Ovary (tissue), 3 donors: ENCODE data around the gene PPFIBP2.

Source experiments
- EP300 ChIP-seq: sonication (generic); formaldehyde crosslinking; IDR thresholded peaks from one replicate; pipeline ENCODE4 v1.6.1; 2017; ENCODE audit warnings: antibody characterized with exemption
- POLR2A ChIP-seq: fragments of 450-650 bp; IDR thresholded peaks from one replicate; pipeline ENCODE4 v1.6.1; 2017; ENCODE audit warnings: antibody characterized with exemption, mild to moderate bottlenecking, moderate library complexity
- TF ChIP-seq, protein P1 (sequence below), 3 donors: fragments of 450-650 bp in 2 of 3; fragments of 200-600 bp in 1 of 3; IDR thresholded peaks; one replicate each; pipeline versions ENCODE4 v1.5.1 to v1.8.0; 2016 to 2022; ENCODE audit warnings: antibody characterized with exemption in 3 of 3, mild to moderate bottlenecking in 1 of 3
- donor health status: DM: no; HTN: no; CAD: no.

DNA sequence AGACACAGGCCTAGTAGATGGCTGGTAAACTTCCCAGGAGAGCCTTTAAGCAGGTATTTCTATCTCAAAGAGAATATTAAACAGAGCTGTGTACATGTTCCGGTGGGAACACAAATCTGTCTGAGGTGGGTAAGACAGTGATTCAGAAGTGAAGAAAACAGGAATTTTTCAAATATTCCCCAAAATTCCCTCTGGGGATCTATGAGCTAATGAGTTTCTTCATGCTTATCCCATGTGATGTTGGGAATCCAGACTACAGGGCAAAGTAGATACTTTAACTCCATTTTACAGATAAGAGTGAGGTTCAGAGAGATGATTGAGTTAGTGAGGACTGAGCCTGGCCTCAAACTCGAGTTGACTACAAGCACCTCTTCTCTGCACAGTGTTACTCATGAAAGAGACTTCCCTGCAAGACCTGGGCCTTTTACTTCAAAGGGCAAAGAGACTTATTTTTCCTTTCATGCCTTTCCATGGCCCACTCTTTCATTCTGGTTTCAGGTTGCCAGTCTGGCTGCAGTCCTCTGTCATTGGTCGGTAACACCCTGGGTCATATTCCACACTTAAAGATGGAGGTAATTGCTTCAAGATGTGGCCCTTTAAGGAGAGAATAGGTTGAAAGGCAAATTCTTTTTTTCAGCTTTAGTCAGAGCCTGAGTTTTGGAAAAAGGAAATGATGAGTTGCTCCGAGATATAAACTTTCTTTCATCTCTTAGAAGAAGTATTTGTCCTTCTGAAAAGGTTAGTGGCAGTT, 89.4 kb downstream of the PPFIBP2 start:
- TF ChIP-seq POLR2A (no peak), EP300 (no peak)
- TF ChIP-seq, protein P1, sequence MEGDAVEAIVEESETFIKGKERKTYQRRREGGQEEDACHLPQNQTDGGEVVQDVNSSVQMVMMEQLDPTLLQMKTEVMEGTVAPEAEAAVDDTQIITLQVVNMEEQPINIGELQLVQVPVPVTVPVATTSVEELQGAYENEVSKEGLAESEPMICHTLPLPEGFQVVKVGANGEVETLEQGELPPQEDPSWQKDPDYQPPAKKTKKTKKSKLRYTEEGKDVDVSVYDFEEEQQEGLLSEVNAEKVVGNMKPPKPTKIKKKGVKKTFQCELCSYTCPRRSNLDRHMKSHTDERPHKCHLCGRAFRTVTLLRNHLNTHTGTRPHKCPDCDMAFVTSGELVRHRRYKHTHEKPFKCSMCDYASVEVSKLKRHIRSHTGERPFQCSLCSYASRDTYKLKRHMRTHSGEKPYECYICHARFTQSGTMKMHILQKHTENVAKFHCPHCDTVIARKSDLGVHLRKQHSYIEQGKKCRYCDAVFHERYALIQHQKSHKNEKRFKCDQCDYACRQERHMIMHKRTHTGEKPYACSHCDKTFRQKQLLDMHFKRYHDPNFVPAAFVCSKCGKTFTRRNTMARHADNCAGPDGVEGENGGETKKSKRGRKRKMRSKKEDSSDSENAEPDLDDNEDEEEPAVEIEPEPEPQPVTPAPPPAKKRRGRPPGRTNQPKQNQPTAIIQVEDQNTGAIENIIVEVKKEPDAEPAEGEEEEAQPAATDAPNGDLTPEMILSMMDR (IDR thresholded peaks at IDR 0.05) = no peak
